Activated gamma-delta T cell treated with anti-CD3 and anti-CD28 coated beads, Interleukin-2, amount 50 U/mL, for 16 hours (primary cell): ENCODE results near the gene CFAP70.
"Not testable (repeated sequence)": the region's sequence is repeated elsewhere in the genome, so short reads cannot be mapped to it uniquely, and the experiment has no call there.

Experiments
- DNase-seq: peaks from one replicate; pipeline ENCODE4 v3.0.0-alpha.2; 2020; ENCODE audit warnings: low read depth

Gene CFAP70

DNA sequence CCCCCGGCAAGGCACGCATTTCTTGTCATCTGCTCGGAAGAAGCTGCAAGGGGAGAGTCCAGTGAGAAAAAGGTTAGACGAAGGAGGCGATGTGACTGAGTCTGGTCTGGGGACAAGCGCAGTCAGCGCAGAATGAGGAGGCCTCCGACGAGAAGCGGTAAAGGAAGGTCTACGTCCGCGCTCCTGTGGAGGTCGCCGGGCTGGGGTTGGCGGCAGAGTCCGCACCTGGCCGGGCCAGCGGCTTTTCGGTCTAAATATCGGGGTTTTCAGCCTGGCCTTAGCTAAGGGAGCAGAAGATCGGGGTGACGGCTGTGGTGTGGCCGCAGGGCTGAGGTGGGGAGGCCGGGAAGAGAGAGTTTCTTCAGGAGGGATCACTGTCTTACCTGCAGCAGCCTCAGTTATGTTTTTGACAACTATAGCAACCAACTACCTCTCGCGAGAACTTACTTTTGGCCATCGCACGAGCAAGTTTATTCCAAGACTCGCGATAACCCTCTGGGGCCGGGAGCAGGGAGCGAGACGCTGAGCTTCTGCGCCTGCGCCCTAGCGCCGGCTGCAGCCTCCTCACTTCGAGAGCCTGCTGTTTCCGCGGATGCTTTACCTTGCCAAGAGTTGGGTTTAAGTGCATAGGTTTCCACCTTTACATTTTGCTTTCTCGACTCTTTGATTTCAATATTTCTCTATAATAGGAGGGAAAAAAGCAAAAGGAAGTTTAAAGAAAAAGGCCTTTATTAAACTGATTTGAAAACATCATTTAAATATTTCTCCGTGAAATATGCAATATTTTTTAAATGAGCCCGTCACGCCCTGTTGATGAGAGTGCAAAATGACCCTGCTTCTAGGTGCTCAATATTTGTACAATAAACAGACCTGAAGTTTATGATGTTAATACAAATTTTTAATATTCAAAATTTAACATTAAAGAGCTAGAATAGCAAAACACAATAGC, at the start of gene CFAP70:
Gene CFAP70 (minus strand): TSS at position 534 of the 949 bp plus-strand sequence. CDS start 4,068 bp downstream, outside the sequence.
- peak; percentile 83 for DNase-seq

- DNase-seq: no peak
Observed at GRCh38 chr10:73408061-73408460, 49.4 kb upstream of the CFAP70 start.

- no peak for DNase-seq
Observed at GRCh38 chr10:73407495-73407894, 48.8 kb upstream of the CFAP70 start.

DNA sequence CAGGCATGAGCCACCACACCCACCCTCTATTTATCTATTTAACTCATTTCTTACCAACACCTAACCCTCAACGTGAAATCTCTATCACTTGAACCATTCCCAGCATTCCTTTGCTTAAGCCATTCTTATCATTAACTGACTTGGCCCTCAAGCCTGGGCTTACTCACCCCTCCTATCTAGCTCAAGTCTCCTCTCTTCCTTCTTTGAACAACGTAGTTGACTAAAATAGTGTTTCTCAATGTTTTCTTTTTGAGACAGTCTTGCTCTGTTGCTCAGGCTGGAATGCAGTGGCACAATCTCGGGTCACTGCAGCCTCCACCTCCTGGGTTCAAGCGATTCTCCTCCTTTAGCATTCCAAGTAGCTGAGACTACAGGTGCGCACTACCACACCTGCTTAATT, 48.2 kb upstream of the CFAP70 start:
- DNase-seq: no peak

DNA sequence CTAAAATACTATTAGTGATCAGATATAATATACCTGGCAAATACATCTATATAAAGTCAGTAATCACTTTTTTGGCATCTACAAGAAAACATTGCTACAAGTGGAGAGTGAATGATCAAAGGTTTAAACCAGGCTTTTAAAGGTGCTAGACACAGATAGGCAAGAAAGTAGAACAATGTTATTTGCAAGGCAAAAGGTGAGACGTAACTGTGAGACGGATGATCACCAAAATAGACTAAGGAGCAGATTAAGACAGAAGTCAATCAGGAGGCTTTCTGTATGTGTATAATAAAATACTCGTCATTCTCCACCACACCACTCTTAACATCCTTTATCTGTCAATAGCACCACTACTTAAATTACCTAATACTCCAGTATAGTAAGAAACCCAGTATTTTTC, 46.9 kb upstream of the CFAP70 start:
- DNase-seq: no peak

- DNase-seq: no peak
Observed at GRCh38 chr10:73404690-73405089, 46.0 kb upstream of the CFAP70 start.

DNA sequence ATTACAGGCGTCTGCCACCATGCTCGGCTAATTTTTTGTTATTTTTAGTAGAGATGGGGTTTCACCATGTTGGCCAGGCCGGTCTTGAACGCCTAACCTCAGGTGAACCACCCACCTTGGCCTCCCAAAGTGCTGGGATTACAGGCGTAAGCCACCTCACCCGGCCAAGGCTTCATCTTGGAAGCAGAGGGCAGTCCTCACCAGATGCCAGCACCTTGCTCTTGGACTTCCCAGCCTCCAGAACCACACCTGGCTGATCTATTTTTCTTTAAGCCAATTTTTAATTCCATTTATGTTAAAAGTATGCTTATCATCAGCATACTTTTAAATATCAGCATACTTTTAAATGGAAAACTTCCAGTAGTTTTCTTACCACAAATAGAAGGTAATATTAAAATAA, 43.0 kb upstream of the CFAP70 start:
- no peak for DNase-seq

DNA sequence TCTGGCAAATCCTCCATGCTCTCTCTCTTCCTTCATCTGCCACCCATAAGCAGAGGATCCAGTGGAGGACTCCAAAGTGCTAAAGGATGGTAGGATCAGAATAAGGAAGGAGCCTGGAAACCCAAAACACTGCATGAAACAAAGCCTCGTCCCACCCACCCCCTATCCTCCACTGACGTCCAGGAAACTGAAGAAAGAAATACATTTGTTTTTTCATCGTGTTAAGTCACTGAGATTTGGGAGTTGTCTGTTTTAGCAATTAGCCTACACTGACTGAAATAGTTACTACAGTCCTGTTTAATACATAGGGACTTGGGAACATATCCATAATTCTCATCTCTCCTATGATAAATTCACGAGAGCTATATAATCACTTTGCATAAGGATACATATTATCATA, 40.4 kb upstream of the CFAP70 start:
- no peak for DNase-seq

DNA sequence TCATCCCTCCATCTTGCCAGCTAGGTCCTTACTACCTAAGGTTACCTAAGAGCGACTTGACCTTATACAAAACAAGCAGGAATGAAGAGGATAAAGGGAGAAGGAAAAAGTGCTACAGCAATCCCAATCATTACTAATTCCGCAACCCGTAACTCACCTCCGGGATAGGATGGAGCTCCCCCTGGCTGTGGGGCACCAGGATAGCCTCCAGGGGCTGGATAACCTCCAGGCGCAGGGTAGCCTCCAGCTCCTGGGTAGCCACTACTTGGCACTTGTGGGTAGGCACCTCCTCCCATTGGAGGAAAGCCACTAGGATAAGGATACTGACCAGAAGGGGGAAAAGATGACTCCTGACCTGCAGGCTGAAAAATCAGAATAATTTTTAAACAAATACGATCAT, 39.4 kb upstream of the CFAP70 start:
- DNase-seq: no peak

DNA sequence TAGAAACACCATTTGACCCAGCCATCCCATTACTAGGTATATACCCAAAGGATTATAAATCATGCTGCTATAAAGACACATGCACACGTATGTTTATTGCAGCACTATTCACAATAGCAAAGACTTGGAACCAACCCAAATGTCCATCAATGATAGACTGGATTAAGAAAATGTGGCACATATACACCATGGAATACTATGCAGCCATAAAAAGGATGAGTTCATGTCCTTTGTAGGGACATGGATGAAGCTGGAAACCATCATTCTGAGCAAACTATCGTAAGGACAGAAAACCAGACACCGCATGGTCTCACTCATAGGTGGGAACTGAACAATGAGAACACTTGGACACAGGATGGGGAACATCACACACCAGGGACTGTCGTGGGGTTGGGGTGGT, 35.7 kb upstream of the CFAP70 start:
- DNase-seq: not testable (repeated sequence)

GRCh38 chr10:73388228-73388627, 29.6 kb upstream of the CFAP70 start:
- DNase-seq: no peak

DNA sequence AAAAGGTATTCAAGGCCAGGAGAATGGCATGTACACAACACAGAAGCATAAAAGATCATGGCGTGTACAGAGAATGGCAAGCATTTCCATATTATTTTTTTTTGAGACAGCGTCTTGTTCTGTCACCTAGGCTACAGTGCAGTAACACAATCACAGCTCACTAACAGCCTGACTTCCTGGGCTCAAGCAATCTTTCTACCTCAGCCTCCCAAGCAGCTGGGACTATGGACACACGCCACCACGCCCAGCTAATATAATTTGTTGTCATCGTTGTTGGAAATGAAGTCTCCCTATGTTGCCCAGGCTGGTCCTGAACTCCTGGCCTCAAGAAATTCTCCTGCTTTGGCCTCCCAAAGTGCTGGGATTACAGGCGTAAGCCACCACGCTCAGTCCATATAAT, 27.9 kb upstream of the CFAP70 start:
- no peak for DNase-seq

DNA sequence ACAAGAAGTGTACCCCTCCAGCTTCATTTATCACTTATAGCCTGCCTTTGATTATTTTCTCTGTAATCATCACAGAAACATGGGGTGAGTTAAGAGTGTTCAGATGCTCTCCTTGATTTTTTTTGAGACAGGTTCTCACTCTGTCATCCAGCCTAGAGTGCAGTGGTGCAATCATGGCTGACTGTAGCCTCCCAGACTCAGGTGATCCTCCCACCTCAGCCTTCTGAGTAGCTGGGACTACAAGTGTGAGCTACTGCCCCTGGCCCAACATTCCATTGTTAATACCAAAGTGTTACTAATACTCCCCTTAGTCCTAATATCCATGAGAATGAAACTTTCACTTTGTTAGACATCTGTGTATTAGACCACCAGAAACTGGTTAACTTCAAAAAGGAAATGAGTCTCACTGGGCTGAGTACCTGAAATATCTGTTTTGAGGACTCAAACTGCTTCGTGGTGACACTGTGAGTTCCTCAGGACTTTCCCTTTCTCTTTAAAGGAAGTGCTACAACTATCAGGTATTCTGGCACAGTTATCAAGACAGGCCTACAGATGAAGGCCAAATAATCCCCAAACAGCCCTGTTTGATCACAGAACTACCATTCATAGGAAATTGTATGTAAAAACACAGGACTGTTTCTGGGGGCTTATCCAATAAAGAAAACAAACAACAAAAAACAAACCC, 20.5 kb upstream of the CFAP70 start:
- DNase-seq: no peak

GRCh38 chr10:73376679-73377078, 18.0 kb upstream of the CFAP70 start:
- DNase-seq: no peak

- DNase-seq: no peak
Observed at GRCh38 chr10:73368238-73368637, 9.6 kb upstream of the CFAP70 start.

DNA sequence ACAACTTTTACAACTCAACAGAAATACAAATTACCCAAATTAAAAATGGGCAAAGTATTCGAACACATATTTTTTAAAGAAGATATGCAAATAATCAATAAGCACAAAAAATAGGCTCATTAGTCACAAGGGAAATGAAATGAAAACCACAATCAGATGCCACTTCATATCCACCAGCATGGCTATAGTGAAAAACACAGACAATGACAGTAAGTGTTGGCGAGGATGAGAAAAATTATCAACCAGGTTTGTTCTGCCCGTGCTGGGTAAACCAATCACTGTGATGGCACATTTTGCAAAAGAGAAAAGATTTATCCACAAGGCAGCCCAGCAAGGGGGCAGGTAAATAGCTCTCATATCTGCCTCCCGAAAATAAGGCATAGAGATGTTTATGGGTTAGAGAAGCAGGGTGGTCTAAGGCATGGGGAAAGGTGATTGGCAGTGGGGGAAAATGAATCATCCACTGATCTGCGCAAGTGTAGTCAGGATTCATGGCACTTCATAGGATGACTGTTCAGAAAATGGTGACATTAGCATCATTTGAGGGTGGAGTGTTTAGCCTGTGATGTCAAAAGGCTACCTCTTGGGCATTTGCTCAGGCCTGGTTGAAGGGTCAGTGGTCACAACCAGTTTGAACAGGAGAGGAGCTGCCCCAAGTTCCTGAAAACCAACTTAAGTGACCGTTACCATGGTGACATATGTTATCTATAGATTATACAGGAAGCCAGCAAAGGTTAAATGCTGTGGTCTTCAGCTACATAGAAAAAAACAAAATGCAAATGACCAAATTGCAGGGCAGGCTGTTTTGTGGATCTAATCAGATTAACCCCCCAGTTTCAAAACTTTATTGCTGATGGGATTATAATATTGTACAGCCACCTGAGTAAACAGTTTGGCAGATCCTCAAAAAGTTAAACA, 8.0 kb upstream of the CFAP70 start:
- no peak for DNase-seq

DNA sequence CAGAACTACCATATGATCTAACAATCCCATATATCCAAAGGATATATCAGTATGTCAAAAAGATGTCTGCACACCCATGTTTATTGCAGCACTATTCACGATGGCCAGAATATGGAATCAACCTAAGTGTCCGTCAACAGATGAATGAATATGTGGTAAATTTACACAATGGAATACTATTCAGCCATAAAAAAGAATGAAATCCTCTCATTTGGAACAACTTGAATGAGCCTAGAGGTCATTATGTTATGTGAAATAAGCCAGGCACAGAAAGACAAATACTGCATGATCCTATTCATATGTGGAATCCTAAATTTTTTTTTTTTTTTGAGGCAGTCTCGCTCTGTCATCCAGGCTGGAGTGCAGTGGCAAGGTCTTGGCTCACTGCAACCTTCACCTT, 6.3 kb upstream of the CFAP70 start:
- no peak for DNase-seq

GRCh38 chr10:73359492-73359891, 828 bp upstream of the CFAP70 start:
- DNase-seq: no peak

DNA sequence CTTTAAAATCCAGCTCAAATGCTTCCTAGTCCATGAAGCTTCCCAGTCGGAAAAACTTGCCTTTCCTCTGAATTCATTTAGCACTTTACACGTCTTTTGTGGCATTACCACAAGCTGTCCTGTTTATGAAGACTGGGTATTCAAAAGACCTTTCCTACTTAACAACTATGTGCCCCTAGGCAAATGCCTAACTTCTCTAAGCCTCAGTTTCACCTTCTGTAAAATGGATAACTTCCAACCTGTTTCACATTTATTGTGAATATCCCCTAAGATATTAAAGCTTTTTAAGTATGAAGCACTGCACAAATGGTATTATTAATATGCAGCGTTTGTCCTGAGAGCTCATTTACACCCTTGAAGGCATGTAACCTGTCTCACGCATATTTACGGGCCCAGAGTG, 843 bp downstream of the CFAP70 start:
- DNase-seq: no peak

- DNase-seq: no peak
Observed at GRCh38 chr10:73357166-73357565, 1.5 kb downstream of the CFAP70 start.

GRCh38 chr10:73344269-73344668, 14.4 kb downstream of the CFAP70 start:
- no peak for DNase-seq

- DNase-seq: no peak
Observed at GRCh38 chr10:73340121-73340520, 18.5 kb downstream of the CFAP70 start.
